ENCODE results near the gene PPP3CA. TPM values are rescaled to one million over a fixed set of nuclear protein-coding genes. Genes with fewer than 3 reads are reported as not detected.

Gene PPP3CA
- total and polyA plus RNA-seq, 2 experiments from 2014 or later: 42.3 to 42.8 TPM

GRCh38 chr4:101078950-101079349 is 268.4 kb downstream of the PPP3CA start:
- Histone ChIP-seq H3K36me3 (ENCODE audit: low read depth) (peaks cover 9% of the 10 kb centered on the region; the same call in 1 of the 2 replicates), H3K9me2 (ENCODE audit: insufficient read depth) (no peaks in the 10 kb centered on the region), H3K9me3 (ENCODE audit: low read depth) (no peaks in the 10 kb centered on the region), H3K79me2 (ENCODE audit: insufficient read depth) (no peaks in the 10 kb centered on the region), H4K20me1 (ENCODE audit: insufficient read depth) (no peaks in the 10 kb centered on the region), H3K4me2 (ENCODE audit: unreplicated experiment) (no peak overlapping the region), H3K27me3 (replicated peaks; ENCODE audit: insufficient read depth) (no peaks in the 10 kb centered on the region), H3K9ac (no peak overlapping the region), H3K4me3 (no peak overlapping the region), H3K4me1 (ENCODE audit: insufficient read depth) (no peaks in the 10 kb centered on the region), H3K27ac (no peak overlapping the region), H3F3A (ENCODE audit: insufficient read depth) (no peaks in the 10 kb centered on the region), H2AFZ (no peak overlapping the region)
- TF ChIP-seq EZH2 (IDR thresholded peaks at IDR 0.05; ENCODE audit: insufficient read depth, poor library complexity, severe bottlenecking) (no peak), EZH2phosphoT487 (IDR thresholded peaks at IDR 0.05; ENCODE audit: insufficient read depth, low read depth) (no peak)
- in situ Hi-C loops (cut with MboI): no loop called here
- DNase-seq: no peak
- WGBS, 2 experiments (ENCODE audit: low coverage in 1 of 2, low lambda C conversion rate in 2 of 2, missing lambda C conversion rate in 2 of 2): 96 to 100% methylated on average over 2 of the region's 2 CpGs

- Histone ChIP-seq H2AFZ (no peak overlapping the region), H3K9ac (no peak overlapping the region), H3K4me1 (ENCODE audit: insufficient read depth) (peaks cover 9% of the 10 kb centered on the region), H3K9me2 (ENCODE audit: insufficient read depth) (no peaks in the 10 kb centered on the region), H3K79me2 (ENCODE audit: insufficient read depth) (no peaks in the 10 kb centered on the region), H3K4me3 (no peak overlapping the region), H3F3A (ENCODE audit: insufficient read depth) (no peaks in the 10 kb centered on the region), H3K9me3 (ENCODE audit: low read depth) (no peaks in the 10 kb centered on the region), H3K27ac (no peak overlapping the region), H3K4me2 (ENCODE audit: unreplicated experiment) (no peak overlapping the region), H4K20me1 (ENCODE audit: insufficient read depth) (no peaks in the 10 kb centered on the region), H3K36me3 (ENCODE audit: low read depth) (peaks cover 4% of the 10 kb centered on the region; the same call in 1 of the 2 replicates), H3K27me3 (replicated peaks; ENCODE audit: insufficient read depth) (no peaks in the 10 kb centered on the region)
- TF ChIP-seq EZH2phosphoT487 (IDR thresholded peaks at IDR 0.05; ENCODE audit: insufficient read depth, low read depth) (no peak), EZH2 (IDR thresholded peaks at IDR 0.05; ENCODE audit: insufficient read depth, poor library complexity, severe bottlenecking) (no peak)
- DNase-seq: no peak
- in situ Hi-C loops (cut with MboI): no loop called here
- 93 to 100% methylated on average over 1 of the region's 1 CpG for WGBS, 2 experiments (ENCODE audit: low coverage in 1 of 2, low lambda C conversion rate in 2 of 2, missing lambda C conversion rate in 2 of 2)
Observed at GRCh38 chr4:101076032-101076431, 271.3 kb downstream of the PPP3CA start.

- Histone ChIP-seq H3K27ac (no peak overlapping the region), H4K20me1 (ENCODE audit: insufficient read depth) (no peaks in the 10 kb centered on the region), H3K27me3 (replicated peaks; ENCODE audit: insufficient read depth) (no peaks in the 10 kb centered on the region), H3K9ac (no peak overlapping the region), H3K4me3 (no peak overlapping the region), H3K79me2 (ENCODE audit: insufficient read depth) (no peaks in the 10 kb centered on the region), H2AFZ (no peak overlapping the region), H3K36me3 (ENCODE audit: low read depth) (peaks cover 4% of the 10 kb centered on the region; the same call in 1 of the 2 replicates), H3K4me2 (ENCODE audit: unreplicated experiment) (no peak overlapping the region), H3K4me1 (ENCODE audit: insufficient read depth) (peaks cover 9% of the 10 kb centered on the region), H3F3A (ENCODE audit: insufficient read depth) (no peaks in the 10 kb centered on the region), H3K9me2 (ENCODE audit: insufficient read depth) (no peaks in the 10 kb centered on the region), H3K9me3 (ENCODE audit: low read depth) (no peaks in the 10 kb centered on the region)
- DNase-seq: no peak
- TF ChIP-seq EZH2 (IDR thresholded peaks at IDR 0.05; ENCODE audit: insufficient read depth, poor library complexity, severe bottlenecking) (no peak), EZH2phosphoT487 (IDR thresholded peaks at IDR 0.05; ENCODE audit: insufficient read depth, low read depth) (no peak)
- WGBS, 2 experiments (ENCODE audit: low coverage in 1 of 2, low lambda C conversion rate in 2 of 2, missing lambda C conversion rate in 2 of 2): 93 to 100% methylated on average over 1 of the region's 1 CpG
- in situ Hi-C loops (cut with MboI): no loop called here
Observed at GRCh38 chr4:101075536-101075935, 271.8 kb downstream of the PPP3CA start.

- TF ChIP-seq EZH2phosphoT487 (IDR thresholded peaks at IDR 0.05; ENCODE audit: insufficient read depth, low read depth) (no peak), EZH2 (IDR thresholded peaks at IDR 0.05; ENCODE audit: insufficient read depth, poor library complexity, severe bottlenecking) (no peak)
- Histone ChIP-seq H3K27ac (no peak overlapping the region), H3K4me1 (ENCODE audit: insufficient read depth) (peaks cover 9% of the 10 kb centered on the region), H4K20me1 (ENCODE audit: insufficient read depth) (no peaks in the 10 kb centered on the region), H3K4me2 (ENCODE audit: unreplicated experiment) (no peak overlapping the region), H3K9me3 (ENCODE audit: low read depth) (no peaks in the 10 kb centered on the region), H2AFZ (no peak overlapping the region), H3K9me2 (ENCODE audit: insufficient read depth) (no peaks in the 10 kb centered on the region), H3K4me3 (no peak overlapping the region), H3K36me3 (ENCODE audit: low read depth) (peaks cover 7% of the 10 kb centered on the region; the same call in 1 of the 2 replicates), H3K9ac (no peak overlapping the region), H3K27me3 (replicated peaks; ENCODE audit: insufficient read depth) (no peaks in the 10 kb centered on the region), H3K79me2 (ENCODE audit: insufficient read depth) (no peaks in the 10 kb centered on the region), H3F3A (ENCODE audit: insufficient read depth) (no peaks in the 10 kb centered on the region)
- in situ Hi-C loops (cut with MboI): no loop called here
- WGBS, 2 experiments (ENCODE audit: low coverage in 1 of 2, low lambda C conversion rate in 2 of 2, missing lambda C conversion rate in 2 of 2): 68 to 92% methylated on average over 2 of the region's 2 CpGs
- no peak for DNase-seq
Observed at GRCh38 chr4:101074326-101074725, 273.0 kb downstream of the PPP3CA start.

GRCh38 chr4:101071241-101071640 is 276.1 kb downstream of the PPP3CA start:
- no peak overlapping the region for H3K4me2 ChIP-seq (ENCODE audit: unreplicated experiment)
- WGBS, 2 experiments (ENCODE audit: low coverage in 1 of 2, low lambda C conversion rate in 2 of 2, missing lambda C conversion rate in 2 of 2): 95 to 96% methylated on average over 1 of the region's 1 CpG

More at GRCh38 chr4:101071241-101071640, 276.1 kb downstream of the PPP3CA start:
- H3F3A ChIP-seq (ENCODE audit: insufficient read depth): no peaks in the 10 kb centered on the region
- no peak overlapping the region for H3K9ac ChIP-seq
- no peak overlapping the region for H3K4me3 ChIP-seq
- no peak overlapping the region for H3K27ac ChIP-seq
- peaks cover 9% of the 10 kb centered on the region for H3K4me1 ChIP-seq (ENCODE audit: insufficient read depth)
- no peaks in the 10 kb centered on the region for H3K9me3 ChIP-seq (ENCODE audit: low read depth)
- no peaks in the 10 kb centered on the region for H4K20me1 ChIP-seq (ENCODE audit: insufficient read depth)
- in situ Hi-C loops (cut with MboI): no loop called here
- no peak for DNase-seq
- peaks cover 7% of the 10 kb centered on the region; the same call in 1 of the 2 replicates for H3K36me3 ChIP-seq (ENCODE audit: low read depth)
- no peak overlapping the region for H2AFZ ChIP-seq
- no peaks in the 10 kb centered on the region for H3K27me3 ChIP-seq (replicated peaks; ENCODE audit: insufficient read depth)
- no peaks in the 10 kb centered on the region for H3K79me2 ChIP-seq (ENCODE audit: insufficient read depth)
- H3K9me2 ChIP-seq (ENCODE audit: insufficient read depth): no peaks in the 10 kb centered on the region
- TF ChIP-seq EZH2phosphoT487 (IDR thresholded peaks at IDR 0.05; ENCODE audit: insufficient read depth, low read depth) (no peak), EZH2 (IDR thresholded peaks at IDR 0.05; ENCODE audit: insufficient read depth, poor library complexity, severe bottlenecking) (no peak)
